ENCODE results near the gene PRRT3. TPM values are rescaled to one million over a fixed set of nuclear protein-coding genes. Genes with fewer than 3 reads are reported as not detected.
"Not testable (repeated sequence)": the region's sequence is repeated elsewhere in the genome, so short reads cannot be mapped to it uniquely, and the experiment has no call there.

The PRRT3 gene
- total RNA-seq, 8 experiments from 2014 or later, result 1.2 to 4.3 (median 3.4) TPM

DNA sequence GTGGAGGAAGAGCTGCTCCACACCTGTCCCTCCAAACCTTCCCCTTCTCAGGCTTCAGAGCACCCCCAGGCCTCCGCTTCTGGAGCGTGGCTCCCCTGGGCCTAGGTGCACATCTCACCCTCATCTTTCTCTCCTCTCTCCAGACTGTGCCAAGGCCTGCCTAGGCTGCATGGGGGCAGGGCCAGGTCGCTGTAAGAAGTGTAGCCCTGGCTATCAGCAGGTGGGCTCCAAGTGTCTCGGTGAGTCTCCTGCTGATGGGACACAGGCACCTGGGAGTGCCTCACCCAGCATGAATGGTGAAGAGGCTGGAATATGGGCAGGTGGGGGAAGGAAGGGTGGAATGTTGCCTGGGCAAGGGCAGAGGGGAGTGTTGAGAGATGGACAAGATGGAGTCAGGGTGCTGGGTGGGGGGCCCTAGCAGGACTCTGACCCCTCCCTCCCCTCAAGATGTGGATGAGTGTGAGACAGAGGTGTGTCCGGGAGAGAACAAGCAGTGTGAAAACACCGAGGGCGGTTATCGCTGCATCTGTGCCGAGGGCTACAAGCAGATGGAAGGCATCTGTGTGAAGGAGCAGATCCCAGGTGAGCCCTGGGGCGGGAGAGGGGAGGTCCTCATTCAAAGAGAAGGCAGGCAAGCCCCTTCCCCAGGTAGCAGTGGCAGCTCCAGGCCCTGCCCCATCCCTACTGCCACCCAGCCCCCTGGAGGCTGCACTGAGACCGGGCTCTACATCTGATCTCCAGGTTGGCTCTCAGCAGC lies 9.1 kb downstream of the PRRT3 start:
- Histone ChIP-seq H3K27ac (no peak overlapping the region), H3K4me3 (no peak overlapping the region), H3K4me1 (replicated peaks in 1 of 2) (no peaks in the 10 kb centered on the region)
- ATAC-seq (replicated peaks in 6 of 8), result no peak
- WGBS, 10 experiments, result 20 to 80% methylated on average over 1 of the region's 11 CpGs; no CpG with 5 or more reads in 8 of the 10 experiments
- in situ Hi-C loops (cut with MboI; ENCODE audit: low pct_unique_long_range_greater_than_20kb in 2 of 9, low sequenced_read_pairs in 9 of 9, unreplicated experiment in 9 of 9), result no loop called here

DNA sequence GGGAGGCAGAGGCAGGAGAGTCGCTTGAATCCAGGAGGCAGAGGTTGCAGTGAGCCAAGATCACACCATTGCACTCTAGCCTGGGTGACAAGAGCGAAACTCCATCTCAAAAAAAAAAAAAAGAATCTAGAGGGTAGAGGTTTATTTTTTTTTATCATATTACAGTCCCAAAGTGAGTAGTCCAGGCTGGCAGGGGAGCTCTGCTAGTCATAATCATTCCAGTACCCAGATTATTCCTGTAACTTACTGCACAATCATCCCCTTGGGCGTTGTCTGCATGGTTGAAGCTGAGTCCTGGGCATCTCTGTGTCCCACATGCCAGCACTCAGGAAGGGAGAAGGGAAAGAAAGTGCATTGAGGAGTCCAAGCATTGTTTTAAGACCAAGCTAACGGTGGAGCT lies 10.0 kb downstream of the PRRT3 start:
- Histone ChIP-seq H3K4me1 (replicated peaks in 1 of 2) (no peaks in the 10 kb centered on the region), H3K4me3 (no peak overlapping the region), H3K27ac (no peak overlapping the region)
- WGBS, 10 experiments, result 38 to 100% (median 88%) methylated on average over 1 to 4 of the region's 4 CpGs; no CpG with 5 or more reads in 3 of the 10 experiments
- no peak for ATAC-seq (replicated peaks in 6 of 8)
- in situ Hi-C loops (cut with MboI; ENCODE audit: low pct_unique_long_range_greater_than_20kb in 2 of 9, low sequenced_read_pairs in 9 of 9, unreplicated experiment in 9 of 9), result no loop called here

DNA sequence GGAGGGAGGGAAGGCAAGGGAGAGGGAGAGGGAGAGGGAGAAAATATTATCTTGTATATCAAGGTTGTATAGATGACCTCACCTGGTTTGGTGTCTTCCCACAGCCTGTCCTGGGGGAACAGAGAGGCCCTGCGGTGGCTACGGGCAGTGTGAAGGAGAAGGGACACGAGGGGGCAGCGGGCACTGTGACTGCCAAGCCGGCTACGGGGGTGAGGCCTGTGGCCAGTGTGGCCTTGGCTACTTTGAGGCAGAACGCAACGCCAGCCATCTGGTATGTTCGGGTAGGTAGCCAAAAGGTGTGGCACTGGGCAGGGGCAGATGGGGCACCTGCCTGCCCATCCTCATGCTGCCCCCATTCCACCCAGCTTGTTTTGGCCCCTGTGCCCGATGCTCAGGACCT lies 11.5 kb downstream of the PRRT3 start:
- Histone ChIP-seq H3K27ac (no peak overlapping the region), H3K4me3 (no peak overlapping the region), H3K4me1 (replicated peaks in 1 of 2) (no peaks in the 10 kb centered on the region)
- 80 to 100% (median 100%) methylated on average over 1 to 4 of the region's 10 CpGs; no CpG with 5 or more reads in 6 of the 10 experiments for WGBS, 10 experiments
- in situ Hi-C loops (cut with MboI; ENCODE audit: low pct_unique_long_range_greater_than_20kb in 2 of 9, low sequenced_read_pairs in 9 of 9, unreplicated experiment in 9 of 9), result no loop called here
- no peak for ATAC-seq (replicated peaks in 6 of 8)

DNA sequence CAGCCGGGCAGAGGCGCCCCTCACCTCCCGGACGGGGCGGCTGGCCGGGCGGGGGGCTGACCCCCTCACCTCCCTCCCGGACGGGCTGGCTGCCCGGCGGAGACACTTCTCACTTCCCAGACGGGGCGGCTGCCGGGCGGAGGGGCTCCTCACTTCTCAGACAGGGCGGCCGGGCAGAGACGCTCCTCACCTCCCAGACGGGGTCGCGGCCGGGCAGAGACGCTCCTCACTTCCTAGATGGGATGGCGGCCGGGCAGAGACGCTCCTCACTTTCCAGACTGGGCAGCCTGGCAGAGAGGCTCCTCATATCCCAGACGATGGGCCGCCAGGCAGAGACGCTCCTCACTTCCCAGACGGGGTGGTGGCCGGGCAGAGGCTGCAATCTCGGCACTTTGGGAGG lies 12.3 kb downstream of the PRRT3 start:
- ATAC-seq (replicated peaks in 6 of 8); H3K4me3 ChIP-seq; H3K4me1 ChIP-seq (replicated peaks in 1 of 2); in situ Hi-C loops (cut with MboI; ENCODE audit: low pct_unique_long_range_greater_than_20kb in 2 of 9, low sequenced_read_pairs in 9 of 9, unreplicated experiment in 9 of 9); H3K27ac ChIP-seq: not testable (repeated sequence)
- whole genome bisulfite sequencing, 10 experiments, result no CpG with 5 or more reads among the region's 32 CpGs

DNA sequence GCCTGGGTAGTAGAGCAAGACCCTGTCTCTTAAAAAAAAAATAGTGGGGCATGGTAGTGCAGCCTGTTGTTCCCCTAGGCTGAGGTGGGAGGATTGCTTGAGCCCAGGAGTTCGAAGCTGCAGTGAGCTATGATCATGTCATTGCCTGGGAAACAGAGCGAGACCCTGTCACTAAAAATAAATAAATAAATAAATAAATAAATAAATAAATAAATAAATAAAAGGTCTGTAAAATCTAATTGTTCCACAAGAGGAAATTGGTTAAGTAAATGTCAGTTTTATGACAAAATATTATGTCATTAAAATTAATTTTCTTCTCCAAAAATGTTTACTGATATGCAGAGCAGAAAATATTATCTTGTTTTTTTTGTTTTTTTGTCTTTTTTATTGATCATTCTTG lies 13.2 kb downstream of the PRRT3 start:
- in situ Hi-C loops (cut with MboI; ENCODE audit: low pct_unique_long_range_greater_than_20kb in 2 of 9, low sequenced_read_pairs in 9 of 9, unreplicated experiment in 9 of 9), result no loop called here
- H3K27ac ChIP-seq, result no peak overlapping the region
- WGBS, 10 experiments, result 67 to 100% (median 96%) methylated on average over 1 to 2 of the region's 2 CpGs; no CpG with 5 or more reads in 1 of the 10 experiments
- H3K4me1 ChIP-seq (replicated peaks in 1 of 2), result peaks cover 7 to 8% of the 10 kb centered on the region in 2 donors
- H3K4me3 ChIP-seq, result no peak overlapping the region
- no peak for ATAC-seq (replicated peaks in 6 of 8)

DNA sequence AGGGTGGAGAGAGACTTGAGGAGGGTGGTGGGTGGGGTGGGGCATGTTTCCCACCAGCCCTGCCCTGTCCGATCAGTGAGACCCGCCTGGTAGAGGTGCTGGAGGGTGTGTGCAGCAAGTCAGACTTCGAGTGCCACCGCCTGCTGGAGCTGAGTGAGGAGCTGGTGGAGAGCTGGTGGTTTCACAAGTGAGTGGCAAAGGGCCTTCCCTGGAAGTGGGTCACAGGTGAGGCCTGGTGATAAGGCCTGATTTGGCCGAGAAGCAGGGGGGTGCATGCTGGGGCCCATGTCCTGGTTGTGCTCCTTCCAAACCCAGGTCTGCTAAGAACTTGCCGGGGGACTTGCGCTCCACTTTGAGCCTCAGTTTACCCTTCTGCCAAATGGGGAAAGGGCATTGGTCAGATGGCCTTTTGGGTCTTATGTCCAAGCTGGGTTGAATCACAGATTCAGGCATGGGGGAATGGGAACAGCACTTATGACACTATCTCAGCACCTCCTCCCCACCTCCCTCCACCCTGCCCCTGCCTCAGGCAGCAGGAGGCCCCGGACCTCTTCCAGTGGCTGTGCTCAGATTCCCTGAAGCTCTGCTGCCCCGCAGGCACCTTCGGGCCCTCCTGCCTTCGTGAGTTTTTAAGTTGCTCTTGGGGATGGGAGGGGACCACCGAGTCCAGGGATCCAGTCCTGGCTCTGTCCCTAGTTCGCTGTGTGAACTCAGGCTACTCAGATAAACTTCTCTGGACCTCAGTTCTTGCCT lies 14.5 kb downstream of the PRRT3 start:
- in situ Hi-C loops (cut with MboI; ENCODE audit: low pct_unique_long_range_greater_than_20kb in 2 of 9, low sequenced_read_pairs in 9 of 9, unreplicated experiment in 9 of 9), result no loop called here
- H3K4me1 ChIP-seq (replicated peaks in 1 of 2), result peaks cover 7 to 8% of the 10 kb centered on the region in 2 donors
- H3K27ac ChIP-seq, result no peak overlapping the region
- H3K4me3 ChIP-seq, result no peak overlapping the region
- 90 to 100% (median 100%) methylated on average over 1 to 2 of the region's 13 CpGs; no CpG with 5 or more reads in 7 of the 10 experiments for WGBS, 10 experiments
- ATAC-seq (replicated peaks in 6 of 8), result no peak

DNA sequence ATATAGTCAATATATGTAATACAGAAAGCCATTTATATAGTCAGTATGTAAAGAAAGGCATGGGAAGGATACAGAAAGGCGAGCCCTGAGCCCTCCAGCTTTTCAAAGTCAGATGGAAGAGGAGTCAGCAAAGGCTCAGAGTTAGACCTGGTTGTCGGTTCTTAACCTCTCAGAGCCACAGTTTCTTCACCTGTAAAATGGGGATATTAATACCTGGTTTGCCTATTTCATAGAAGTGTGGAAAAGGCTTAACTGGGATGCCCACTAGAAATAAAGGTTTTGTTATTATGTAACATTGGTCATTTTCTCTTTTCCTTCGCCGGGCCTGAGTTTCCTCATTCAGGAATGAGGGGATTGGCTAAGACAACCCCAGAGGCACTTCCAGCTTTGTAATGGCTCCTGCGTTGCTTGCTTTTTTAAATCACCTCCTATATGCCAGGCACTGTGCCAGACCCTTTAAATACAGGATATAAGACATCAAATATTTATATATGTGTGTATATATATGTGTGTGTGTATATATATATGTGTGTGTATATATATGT lies 16.2 kb downstream of the PRRT3 start:
- no peak overlapping the region for H3K27ac ChIP-seq
- WGBS, 10 experiments, result 33 to 100% (median 100%) methylated on average over 1 to 5 of the region's 5 CpGs
- in situ Hi-C loops (cut with MboI; ENCODE audit: low pct_unique_long_range_greater_than_20kb in 2 of 9, low sequenced_read_pairs in 9 of 9, unreplicated experiment in 9 of 9), result no loop called here
- ATAC-seq (replicated peaks in 6 of 8), result no peak
- no peak overlapping the region for H3K4me3 ChIP-seq
- peaks cover 7 to 8% of the 10 kb centered on the region in 2 donors for H3K4me1 ChIP-seq (replicated peaks in 1 of 2)

DNA sequence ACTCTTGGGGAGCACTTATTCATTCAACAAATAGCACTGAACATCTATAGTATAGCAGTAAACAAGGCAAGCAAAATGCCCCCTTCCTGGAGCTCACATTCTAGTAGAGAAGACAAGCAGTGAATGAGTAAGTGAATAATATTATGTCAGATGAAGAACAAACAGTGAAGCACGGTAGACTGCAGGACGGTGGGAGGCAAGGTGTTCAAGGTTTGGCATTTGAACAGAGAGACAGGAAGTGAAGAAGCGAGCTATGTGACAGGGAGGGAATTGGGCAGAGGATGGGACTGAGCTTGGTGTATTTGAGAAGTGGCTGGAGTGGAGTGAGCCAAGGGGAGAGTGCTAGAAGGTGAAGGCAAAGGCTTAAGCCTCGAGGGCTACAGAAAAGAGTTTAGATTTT lies 17.2 kb downstream of the PRRT3 start:
- in situ Hi-C loops (cut with MboI; ENCODE audit: low pct_unique_long_range_greater_than_20kb in 2 of 9, low sequenced_read_pairs in 9 of 9, unreplicated experiment in 9 of 9), result no loop called here
- ATAC-seq (replicated peaks in 6 of 8), result no peak
- Histone ChIP-seq H3K4me1 (replicated peaks in 1 of 2) (peaks cover 7 to 8% of the 10 kb centered on the region in 2 donors), H3K27ac (no peak overlapping the region), H3K4me3 (peak overlapping the region in 2 of 5 donors; percentile 58 to 63)
- WGBS, 10 experiments, result 67 to 100% (median 77%) methylated on average over 1 to 4 of the region's 4 CpGs; no CpG with 5 or more reads in 2 of the 10 experiments

DNA sequence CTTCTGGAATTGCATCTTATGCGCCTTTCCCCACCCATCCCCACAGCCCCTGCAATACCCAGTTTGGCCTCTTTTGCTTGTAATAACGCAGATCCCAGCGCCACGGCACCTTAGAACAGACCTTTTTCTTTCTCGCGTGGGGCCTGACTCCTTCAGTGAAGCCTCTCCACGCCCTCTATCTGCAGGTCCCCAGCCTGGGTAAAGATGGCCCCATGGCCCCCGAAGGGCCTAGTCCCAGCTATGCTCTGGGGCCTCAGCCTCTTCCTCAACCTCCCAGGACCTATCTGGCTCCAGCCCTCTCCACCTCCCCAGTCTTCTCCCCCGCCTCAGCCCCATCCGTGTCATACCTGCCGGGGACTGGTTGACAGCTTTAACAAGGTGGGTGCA lies 18.0 kb downstream of the PRRT3 start:
- peaks cover 7 to 8% of the 10 kb centered on the region in 2 donors for H3K4me1 ChIP-seq (replicated peaks in 1 of 2)
- H3K27ac ChIP-seq, result peak overlapping the region; percentile 78 to 86
- ATAC-seq (replicated peaks in 6 of 8), result peak in 3 of 8 experiments; percentile 10 to 24 (median 15)
- WGBS, 10 experiments, result 0 to 20% (median 13%) methylated on average over 1 to 6 of the region's 11 CpGs; no CpG with 5 or more reads in 7 of the 10 experiments
- in situ Hi-C loops (cut with MboI; ENCODE audit: low pct_unique_long_range_greater_than_20kb in 2 of 9, low sequenced_read_pairs in 9 of 9, unreplicated experiment in 9 of 9), result no loop called here
- H3K4me3 ChIP-seq, result peak overlapping the region; percentile 58 to 78 (median 63)

DNA sequence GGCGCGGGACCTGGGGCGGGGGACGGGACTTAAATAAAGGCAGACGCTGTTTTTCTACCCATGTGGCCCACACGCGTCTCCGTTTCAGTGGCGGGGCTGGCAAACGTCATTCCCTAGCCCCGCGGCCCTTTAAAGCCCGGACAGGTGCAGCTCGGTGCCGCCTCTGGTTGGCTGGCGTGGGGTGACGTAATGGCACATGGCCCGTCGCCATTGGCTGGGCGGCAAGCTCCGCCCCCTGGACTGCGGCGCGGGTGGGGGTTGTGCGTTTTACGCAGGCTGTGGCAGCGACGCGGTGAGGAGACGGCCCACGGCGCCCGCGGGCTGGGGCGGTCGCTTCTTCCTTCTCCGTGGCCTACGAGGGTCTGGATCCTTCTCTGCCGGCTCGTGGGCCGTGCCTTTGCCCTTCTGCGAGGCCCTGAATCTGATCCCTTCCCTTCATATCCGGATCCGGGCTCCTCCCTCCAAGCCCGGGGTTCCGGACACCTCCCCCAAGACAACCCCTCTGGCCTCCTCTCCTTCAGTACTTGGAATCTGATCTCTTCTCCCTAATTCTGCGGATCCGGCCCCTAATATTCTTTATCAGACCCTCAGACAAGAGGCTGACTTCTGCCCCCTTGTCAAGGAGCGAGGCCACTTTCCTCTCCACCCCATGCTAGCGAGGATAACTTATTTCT lies 18.5 kb downstream of the PRRT3 start, which contains the start of gene CRELD1:
Gene CRELD1 (plus strand): TSS at position 274 of the 674 bp plus-strand sequence. CDS start 605 bp downstream, outside the sequence.
- in situ Hi-C loops (cut with MboI; ENCODE audit: low pct_unique_long_range_greater_than_20kb in 2 of 9, low sequenced_read_pairs in 9 of 9, unreplicated experiment in 9 of 9), result no loop called here
- peaks cover 7 to 8% of the 10 kb centered on the region in 2 donors for H3K4me1 ChIP-seq (replicated peaks in 1 of 2)
- WGBS, 10 experiments, result 0 to 20% (median 0%) methylated on average over 1 to 6 of the region's 50 CpGs; no CpG with 5 or more reads in 5 of the 10 experiments
- peak within 1 kb of the TSS; percentile 78 to 86 for H3K27ac ChIP-seq
- peak within 1 kb of the TSS; percentile 58 to 78 (median 63) for H3K4me3 ChIP-seq
- peak; percentile 80 to 90 (median 87) for ATAC-seq (replicated peaks in 6 of 8)

DNA sequence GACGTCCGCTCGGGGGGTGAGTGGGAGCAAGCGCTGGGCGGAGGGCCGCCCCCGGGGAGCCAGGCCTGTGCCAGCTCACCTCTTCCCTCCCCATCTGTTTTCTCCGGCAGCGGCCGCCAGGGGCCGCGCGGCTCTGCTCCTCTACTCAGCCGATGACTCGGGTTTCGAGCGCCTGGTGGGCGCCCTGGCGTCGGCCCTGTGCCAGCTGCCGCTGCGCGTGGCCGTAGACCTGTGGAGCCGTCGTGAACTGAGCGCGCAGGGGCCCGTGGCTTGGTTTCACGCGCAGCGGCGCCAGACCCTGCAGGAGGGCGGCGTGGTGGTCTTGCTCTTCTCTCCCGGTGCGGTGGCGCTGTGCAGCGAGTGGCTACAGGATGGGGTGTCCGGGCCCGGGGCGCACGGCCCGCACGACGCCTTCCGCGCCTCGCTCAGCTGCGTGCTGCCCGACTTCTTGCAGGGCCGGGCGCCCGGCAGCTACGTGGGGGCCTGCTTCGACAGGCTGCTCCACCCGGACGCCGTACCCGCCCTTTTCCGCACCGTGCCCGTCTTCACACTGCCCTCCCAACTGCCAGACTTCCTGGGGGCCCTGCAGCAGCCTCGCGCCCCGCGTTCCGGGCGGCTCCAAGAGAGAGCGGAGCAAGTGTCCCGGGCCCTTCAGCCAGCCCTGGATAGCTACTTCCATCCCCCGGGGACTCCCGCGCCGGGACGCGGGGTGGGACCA lies 19.2 kb downstream of the PRRT3 start:
- peak overlapping the region; percentile 63 to 86 for H3K27ac ChIP-seq
- in situ Hi-C loops (cut with MboI; ENCODE audit: low pct_unique_long_range_greater_than_20kb in 2 of 9, low sequenced_read_pairs in 9 of 9, unreplicated experiment in 9 of 9), result no loop called here
- H3K4me1 ChIP-seq (replicated peaks in 1 of 2), result peaks cover 7 to 8% of the 10 kb centered on the region in 2 donors

DNA sequence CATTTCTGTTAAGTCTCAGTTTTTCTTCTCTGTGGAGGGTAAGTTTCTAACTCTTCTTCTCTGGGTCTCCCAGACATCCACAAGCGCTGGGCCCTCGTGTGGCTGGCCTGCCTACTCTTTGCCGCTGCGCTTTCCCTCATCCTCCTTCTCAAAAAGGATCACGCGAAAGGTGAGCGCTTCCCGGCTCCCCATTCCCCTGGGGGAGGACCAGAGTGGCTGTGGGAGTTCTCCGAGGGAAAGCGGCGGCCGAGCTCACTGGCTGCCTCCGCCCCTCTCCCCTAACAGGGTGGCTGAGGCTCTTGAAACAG lies 19.7 kb downstream of the PRRT3 start:
- peaks cover 7 to 8% of the 10 kb centered on the region in 2 donors for H3K4me1 ChIP-seq (replicated peaks in 1 of 2)
- in situ Hi-C loops (cut with MboI; ENCODE audit: low pct_unique_long_range_greater_than_20kb in 2 of 9, low sequenced_read_pairs in 9 of 9, unreplicated experiment in 9 of 9), result no loop called here
- H3K27ac ChIP-seq, result peak overlapping the region; percentile 63 to 86
- H3K4me3 ChIP-seq, result peak overlapping the region; percentile 58 to 78 (median 63)
- WGBS, 10 experiments, result 0 to 27% (median 7%) methylated on average over 1 to 7 of the region's 13 CpGs; no CpG with 5 or more reads in 3 of the 10 experiments
- ATAC-seq (replicated peaks in 6 of 8), result no peak

More for the DNA sequence above, 19.2 kb downstream of the PRRT3 start:
- H3K4me3 ChIP-seq, result peak overlapping the region; percentile 58 to 78 (median 63)
- peak; percentile 61 to 72 (median 68) for ATAC-seq (replicated peaks in 6 of 8)
- 1 to 20% (median 3%) methylated on average over 1 to 39 of the region's 77 CpGs; no CpG with 5 or more reads in 6 of the 10 experiments for WGBS, 10 experiments

All from motor neuron (in vitro differentiated cells).